BE2C (cell line): ENCODE results near the gene FBLN1. TPM values are rescaled to one million over a fixed set of nuclear protein-coding genes. Genes with fewer than 3 reads are reported as not detected.

Experiments
- DNase-seq: peaks from one replicate; pipeline ENCODE4 v3.0.0-alpha.2; 2020
- H3K27me3 ChIP-seq: fragments of 250-450 bp; sonication (Bioruptor Pico); 2 replicates; pipeline ENCODE4 v1.5.1; 2020; ENCODE audit warnings: mild to moderate bottlenecking
- H3K36me3 ChIP-seq: fragments of 250-450 bp; sonication (Bioruptor Pico); 2 replicates; pipeline ENCODE4 v1.5.1; 2020; ENCODE audit warnings: mild to moderate bottlenecking
- H3K4me1 ChIP-seq: fragments of 250-450 bp; sonication (Bioruptor Pico); 2 replicates; pipeline ENCODE4 v1.5.1; 2020
- H3K4me3 ChIP-seq: 2 replicates; pipeline ENCODE4 v1.5.1; 2011; ENCODE audit warnings: low read depth, low read length
- H3K9me3 ChIP-seq: fragments of 250-450 bp; sonication (Bioruptor Pico); 2 replicates; pipeline ENCODE4 v1.5.1; 2020
- CTCF ChIP-seq: IDR thresholded peaks from 2 replicates; pipeline ENCODE4 v1.5.1; 2012; ENCODE audit warnings: mild to moderate bottlenecking, low read depth, low read length
- polyA plus RNA-seq: library from polyadenylated mRNA; unstranded; fragments of >200 nt; gene quantifications from one replicate; pipeline ENCODE4 v1.2.1, GENCODE V29; 2012; ENCODE audit warnings: low read depth, missing spikeins; ENCODE audit not compliant: insufficient read length, insufficient read depth

Gene FBLN1, protein sequence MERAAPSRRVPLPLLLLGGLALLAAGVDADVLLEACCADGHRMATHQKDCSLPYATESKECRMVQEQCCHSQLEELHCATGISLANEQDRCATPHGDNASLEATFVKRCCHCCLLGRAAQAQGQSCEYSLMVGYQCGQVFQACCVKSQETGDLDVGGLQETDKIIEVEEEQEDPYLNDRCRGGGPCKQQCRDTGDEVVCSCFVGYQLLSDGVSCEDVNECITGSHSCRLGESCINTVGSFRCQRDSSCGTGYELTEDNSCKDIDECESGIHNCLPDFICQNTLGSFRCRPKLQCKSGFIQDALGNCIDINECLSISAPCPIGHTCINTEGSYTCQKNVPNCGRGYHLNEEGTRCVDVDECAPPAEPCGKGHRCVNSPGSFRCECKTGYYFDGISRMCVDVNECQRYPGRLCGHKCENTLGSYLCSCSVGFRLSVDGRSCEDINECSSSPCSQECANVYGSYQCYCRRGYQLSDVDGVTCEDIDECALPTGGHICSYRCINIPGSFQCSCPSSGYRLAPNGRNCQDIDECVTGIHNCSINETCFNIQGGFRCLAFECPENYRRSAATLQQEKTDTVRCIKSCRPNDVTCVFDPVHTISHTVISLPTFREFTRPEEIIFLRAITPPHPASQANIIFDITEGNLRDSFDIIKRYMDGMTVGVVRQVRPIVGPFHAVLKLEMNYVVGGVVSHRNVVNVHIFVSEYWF
- 10.3 TPM for polyA plus RNA-seq

- DNase-seq, result peak; percentile 73
- H3K4me3 ChIP-seq, result peak within 1 kb of the TSS; percentile 59
- no peaks in the 10 kb centered on the region for H3K27me3 ChIP-seq
- no peaks in the 10 kb centered on the region for H3K9me3 ChIP-seq
- H3K4me1 ChIP-seq, result no peaks in the 10 kb centered on the region
- no peaks in the 10 kb centered on the region for H3K36me3 ChIP-seq
- TF ChIP-seq CTCF, result peak; percentile 22; the same call in 1 of the 2 replicates
Measured at GRCh38 chr22:45502215-45503049, at the start of gene FBLN1. Gene FBLN1, plus strand, starts transcription at chr22:45502883. Its CDS starts 103 bp downstream, at chr22:45502986.

DNA sequence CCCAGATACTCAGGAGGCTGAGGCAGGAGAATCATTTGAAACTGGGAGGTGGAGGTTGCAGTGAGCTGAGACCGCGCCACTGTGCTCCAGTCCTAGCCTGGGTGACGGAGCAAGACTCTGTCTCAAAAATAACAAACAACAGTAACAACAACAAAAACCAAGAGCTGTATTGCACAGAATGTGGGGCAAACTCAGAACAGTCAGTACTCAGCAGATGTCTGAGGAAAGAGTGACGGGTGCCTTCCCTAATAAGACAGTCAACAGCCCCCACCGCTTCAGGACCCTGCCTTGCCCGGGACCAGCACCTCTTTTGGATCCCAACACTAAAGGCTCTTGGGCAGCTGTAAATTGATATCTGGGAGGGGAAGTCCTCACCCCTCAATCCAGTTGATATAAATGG lies 48.9 kb upstream of the FBLN1 start:
- H3K9me3 ChIP-seq, result no peaks in the 10 kb centered on the region
- no peak for DNase-seq
- no peaks in the 10 kb centered on the region; the same call in 1 of the 2 replicates for H3K4me1 ChIP-seq
- TF ChIP-seq CTCF, result no peak
- H3K36me3 ChIP-seq, result no peaks in the 10 kb centered on the region
- H3K4me3 ChIP-seq, result no peak overlapping the region
- H3K27me3 ChIP-seq, result no peaks in the 10 kb centered on the region

- Histone ChIP-seq H3K27me3 (no peaks in the 10 kb centered on the region), H3K9me3 (no peaks in the 10 kb centered on the region), H3K36me3 (no peaks in the 10 kb centered on the region), H3K4me3 (no peak overlapping the region), H3K4me1 (no peaks in the 10 kb centered on the region; the same call in 1 of the 2 replicates)
- DNase-seq, result no peak
- TF ChIP-seq CTCF, result no peak
Measured at GRCh38 chr22:45454275-45454674, 48.4 kb upstream of the FBLN1 start.

- no peak for DNase-seq
- Histone ChIP-seq H3K27me3 (no peaks in the 10 kb centered on the region), H3K9me3 (no peaks in the 10 kb centered on the region), H3K4me3 (no peak overlapping the region), H3K36me3 (no peaks in the 10 kb centered on the region), H3K4me1 (no peaks in the 10 kb centered on the region; the same call in 1 of the 2 replicates)
- TF ChIP-seq CTCF, result no peak
Measured at GRCh38 chr22:45455212-45455611, 47.5 kb upstream of the FBLN1 start.

- DNase-seq, result no peak
- no peak overlapping the region for H3K4me3 ChIP-seq
- H3K9me3 ChIP-seq, result no peaks in the 10 kb centered on the region
- no peaks in the 10 kb centered on the region; the same call in 1 of the 2 replicates for H3K4me1 ChIP-seq
- H3K36me3 ChIP-seq, result no peaks in the 10 kb centered on the region
- no peaks in the 10 kb centered on the region for H3K27me3 ChIP-seq
- TF ChIP-seq CTCF, result no peak
Measured at GRCh38 chr22:45455621-45456020, 47.1 kb upstream of the FBLN1 start.
